Transverse colon (tissue), 4 donors: ENCODE data around the gene FUT6. TPM values are rescaled to one million over a fixed set of nuclear protein-coding genes. Genes with fewer than 3 reads are reported as not detected.

Source experiments
- DNase-seq: peaks from one replicate; pipeline ENCODE4 v3.0.0-alpha.2; 2019
- H3K27ac ChIP-seq, 4 donors: fragments of 200-600 bp; sonication (generic); 2 replicates each; pipeline ENCODE4 v1.5.1; 2016 to 2018; ENCODE audit warnings: inconsistent platforms in 4 of 4
- H3K27me3 ChIP-seq: fragments of 200-600 bp; sonication (generic); 2 replicates; pipeline ENCODE4 v1.5.1; 2017; ENCODE audit warnings: inconsistent platforms
- H3K36me3 ChIP-seq, 4 donors: fragments of 200-600 bp; sonication (generic); 2 replicates each; pipeline ENCODE4 v1.5.1; 2017 to 2019; ENCODE audit warnings: inconsistent platforms in 4 of 4
- H3K4me1 ChIP-seq, 4 donors: fragments of 200-600 bp; sonication (generic); 2 replicates each; pipeline ENCODE4 v1.5.1; 2017 to 2020; ENCODE audit warnings: inconsistent platforms in 4 of 4
- H3K4me3 ChIP-seq, 4 donors: fragments of 200-600 bp; sonication (generic); 1 replicate in 1 of 4; 2 replicates in 3 of 4; pipeline versions ENCODE4 v1.5.1 to v1.6.1; 2017 to 2019; ENCODE audit warnings: inconsistent platforms in 4 of 4
- H3K9me3 ChIP-seq, 2 donors: fragments of 200-600 bp; sonication (generic); 2 replicates each; pipeline ENCODE4 v1.5.1; 2017 to 2019; ENCODE audit warnings: inconsistent platforms in 2 of 2
- EP300 ChIP-seq: sonication (generic); formaldehyde crosslinking; IDR thresholded peaks from one replicate; pipeline ENCODE4 v1.6.1; 2017; ENCODE audit warnings: antibody characterized with exemption, low read depth
- POLR2A ChIP-seq: fragments of 450-650 bp; IDR thresholded peaks from one replicate; pipeline ENCODE4 v1.6.1; 2016; ENCODE audit warnings: antibody characterized with exemption, mild to moderate bottlenecking, moderate library complexity
- POLR2AphosphoS5 ChIP-seq, 3 donors: sonication (generic); formaldehyde crosslinking; IDR thresholded peaks; one replicate each; pipeline ENCODE4 v1.6.1; 2016; ENCODE audit warnings: antibody characterized with exemption in 3 of 3
- WGBS, 2 donors: methylation state at CpG; one replicate each; pipeline ENCODE4 v1.1.5; 2018; ENCODE audit warnings: low coverage in 1 of 2; 5-methylcytosine and 5-hydroxymethylcytosine counted together
- in situ Hi-C, 4 donors: fragments of 200-750 bp; cut with MboI; loops; one replicate each; pipeline versions ENCODE4 v1.15.0 to v1.15.1; 2017; ENCODE audit warnings: low sequenced_read_pairs in 3 of 4, low pct_ligation_motif_present in 1 of 4, low pct_unique_long_range_greater_than_20kb in 1 of 4
- intact Hi-C: fragments of 100-400 bp; cut with DNase I; formaldehyde crosslinking; loops from one replicate; pipeline ENCODE4 v1.15.1; 2023; ENCODE audit warnings: low total_unique reads
- total RNA-seq, 4 donors: library from RNA; depleted of rRNA; stranded (reverse); fragments of >200 nt; gene quantifications; one replicate each; pipeline ENCODE4 v1.1.0, GENCODE V29; 2016
- TF ChIP-seq, protein P1 (sequence below), 5 experiments: fragments of 200-600 bp in 3 of 5; fragments of 450-650 bp in 2 of 5; sonication (generic) in 3 of 5; IDR thresholded peaks; 1 replicate in 2 of 5; 2 replicates in 3 of 5; pipeline ENCODE4 v1.5.1; 2016 to 2017; ENCODE audit warnings: antibody characterized with exemption in 5 of 5, inconsistent platforms in 3 of 5, mild to moderate bottlenecking in 2 of 5, moderate library complexity in 1 of 5

FUT6 gene
- total RNA-seq, 4 donors from 2014 or later: 71.9 to 251 (median 115) TPM

DNA sequence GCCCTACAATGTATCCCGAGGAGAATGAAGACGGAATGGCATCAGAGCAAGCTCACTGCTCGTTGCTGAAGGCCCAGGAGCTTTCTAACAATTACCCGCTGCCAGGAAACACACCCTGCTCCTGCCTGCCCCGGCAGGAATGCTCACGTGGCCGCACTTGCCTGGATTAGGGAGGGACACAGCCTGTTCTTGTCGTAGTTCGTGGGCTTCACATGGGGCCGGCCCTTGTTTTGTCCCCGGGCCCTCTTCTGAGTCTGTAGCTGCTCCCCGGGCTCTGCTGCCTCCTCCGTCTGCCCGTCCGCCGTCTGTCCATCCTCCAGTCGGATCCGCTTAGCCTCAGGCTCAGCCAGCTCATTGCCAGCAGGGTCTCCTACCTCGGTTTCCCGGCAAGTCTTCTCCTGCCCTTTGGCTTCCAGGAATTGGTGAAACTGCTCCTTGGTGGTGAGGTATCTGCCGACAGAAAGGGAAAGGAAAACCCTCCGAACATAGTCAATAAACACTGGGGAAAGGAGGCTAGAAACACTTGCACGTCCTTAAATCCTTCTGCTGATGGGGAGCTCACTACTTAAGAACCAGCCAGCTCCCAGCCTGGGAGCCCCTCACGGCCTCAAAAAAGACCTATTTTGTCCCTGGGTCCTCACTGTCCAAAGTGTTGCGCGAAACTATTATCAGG is 49.5 kb downstream of the FUT6 start:
- in situ Hi-C loops: no loop called here
- peak overlapping the region in 3 of 4 donors; percentile 51 to 62 (median 58) for H3K4me3 ChIP-seq
- H3K27me3 ChIP-seq: no peaks in the 10 kb centered on the region
- peaks cover 0 to 7% (median 6%) of the 10 kb centered on the region in 4 donors for H3K4me1 ChIP-seq
- peak overlapping the region; percentile 90 to 97 (median 91) for H3K27ac ChIP-seq
- peaks cover 0 to 46% (median 20%) of the 10 kb centered on the region in 4 donors for H3K36me3 ChIP-seq
- 76 to 100% methylated on average over 1 to 25 of the region's 26 CpGs for WGBS, 2 donors
- TF ChIP-seq POLR2A: no peak
- TF ChIP-seq, protein P1, sequence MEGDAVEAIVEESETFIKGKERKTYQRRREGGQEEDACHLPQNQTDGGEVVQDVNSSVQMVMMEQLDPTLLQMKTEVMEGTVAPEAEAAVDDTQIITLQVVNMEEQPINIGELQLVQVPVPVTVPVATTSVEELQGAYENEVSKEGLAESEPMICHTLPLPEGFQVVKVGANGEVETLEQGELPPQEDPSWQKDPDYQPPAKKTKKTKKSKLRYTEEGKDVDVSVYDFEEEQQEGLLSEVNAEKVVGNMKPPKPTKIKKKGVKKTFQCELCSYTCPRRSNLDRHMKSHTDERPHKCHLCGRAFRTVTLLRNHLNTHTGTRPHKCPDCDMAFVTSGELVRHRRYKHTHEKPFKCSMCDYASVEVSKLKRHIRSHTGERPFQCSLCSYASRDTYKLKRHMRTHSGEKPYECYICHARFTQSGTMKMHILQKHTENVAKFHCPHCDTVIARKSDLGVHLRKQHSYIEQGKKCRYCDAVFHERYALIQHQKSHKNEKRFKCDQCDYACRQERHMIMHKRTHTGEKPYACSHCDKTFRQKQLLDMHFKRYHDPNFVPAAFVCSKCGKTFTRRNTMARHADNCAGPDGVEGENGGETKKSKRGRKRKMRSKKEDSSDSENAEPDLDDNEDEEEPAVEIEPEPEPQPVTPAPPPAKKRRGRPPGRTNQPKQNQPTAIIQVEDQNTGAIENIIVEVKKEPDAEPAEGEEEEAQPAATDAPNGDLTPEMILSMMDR (IDR thresholded peaks at IDR 0.05): no peak
- TF ChIP-seq EP300: no peak
- no peak for TF ChIP-seq POLR2AphosphoS5 (IDR thresholded peaks at IDR 0.05)
- intact Hi-C loops: no loop called here
- DNase-seq: no peak
- H3K9me3 ChIP-seq: no peaks in the 10 kb centered on the region

DNA sequence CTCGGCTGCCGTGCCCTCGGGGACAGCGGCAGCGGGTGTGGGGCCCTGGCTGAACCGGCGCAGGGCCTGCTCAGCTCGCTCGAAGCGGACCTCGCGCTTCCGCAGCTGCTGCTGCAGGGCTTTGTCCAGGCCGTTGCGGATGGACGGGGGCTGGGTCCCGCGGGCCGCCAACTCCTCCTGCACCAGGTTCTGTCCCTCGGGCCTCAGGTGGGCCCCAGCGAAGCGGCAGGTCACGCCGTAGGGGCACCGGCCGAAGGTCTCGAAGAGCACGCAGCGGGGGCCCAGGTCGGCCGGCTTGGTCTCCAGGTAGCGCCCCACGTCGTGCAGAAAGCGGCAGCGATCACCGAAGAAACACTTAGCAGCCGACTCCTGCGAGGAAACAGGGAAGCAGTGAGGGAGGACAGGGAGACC is 50.1 kb downstream of the FUT6 start:
- intact Hi-C loops: no loop called here

DNA sequence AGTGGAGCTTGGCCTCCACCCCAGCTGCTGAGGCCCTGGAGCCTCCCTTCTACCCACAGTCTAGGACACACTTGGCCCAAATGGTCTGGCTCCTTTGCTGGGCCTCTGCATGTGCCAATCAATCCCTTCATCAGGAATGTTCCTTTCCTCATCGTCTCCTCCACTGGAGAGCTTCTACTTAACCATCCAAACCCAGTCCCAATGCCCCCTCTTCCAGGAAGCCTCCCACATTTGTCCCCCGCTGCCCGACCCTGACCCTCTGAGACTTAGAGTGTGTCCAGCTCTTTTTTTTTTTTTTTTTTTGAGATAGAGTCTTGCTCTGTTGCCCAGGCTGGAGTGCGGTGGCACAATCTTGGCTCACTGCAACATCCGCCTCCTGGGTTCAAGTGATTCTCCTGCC is 51.1 kb downstream of the FUT6 start:
- Histone ChIP-seq H3K27me3 (no peaks in the 10 kb centered on the region), H3K4me1 (peaks cover 0 to 7% (median 6%) of the 10 kb centered on the region in 4 donors), H3K27ac (no peak overlapping the region), H3K4me3 (no peak overlapping the region), H3K9me3 (no peaks in the 10 kb centered on the region), H3K36me3 (peaks cover 0 to 47% (median 20%) of the 10 kb centered on the region in 4 donors)
- in situ Hi-C loops (no loop called here), intact Hi-C loops (no loop called here)
- no peak for DNase-seq
- 97% methylated on average over 5 of the region's 5 CpGs; no CpG with 5 or more reads in 1 of the 2 donors for WGBS, 2 donors
- TF ChIP-seq POLR2A (no peak), POLR2AphosphoS5 (IDR thresholded peaks at IDR 0.05) (no peak), EP300 (no peak)
- TF ChIP-seq, protein P1 (IDR thresholded peaks at IDR 0.05): no peak

More for the DNA sequence above, 50.1 kb downstream of the FUT6 start:
- Histone ChIP-seq H3K9me3 (no peaks in the 10 kb centered on the region), H3K27ac (no peak overlapping the region), H3K4me3 (no peak overlapping the region), H3K4me1 (peaks cover 0 to 7% (median 6%) of the 10 kb centered on the region in 4 donors), H3K27me3 (no peaks in the 10 kb centered on the region), H3K36me3 (peaks cover 0 to 47% (median 20%) of the 10 kb centered on the region in 4 donors)
- 94% methylated on average over 36 of the region's 39 CpGs; no CpG with 5 or more reads in 1 of the 2 donors for WGBS, 2 donors
- TF ChIP-seq, protein P1 (IDR thresholded peaks at IDR 0.05): no peak
- no peak for TF ChIP-seq POLR2A
- no peak for TF ChIP-seq EP300
- TF ChIP-seq POLR2AphosphoS5 (IDR thresholded peaks at IDR 0.05): peak in 1 of 3 donors; percentile 8
- DNase-seq: no peak
- in situ Hi-C loops: no loop called here

DNA sequence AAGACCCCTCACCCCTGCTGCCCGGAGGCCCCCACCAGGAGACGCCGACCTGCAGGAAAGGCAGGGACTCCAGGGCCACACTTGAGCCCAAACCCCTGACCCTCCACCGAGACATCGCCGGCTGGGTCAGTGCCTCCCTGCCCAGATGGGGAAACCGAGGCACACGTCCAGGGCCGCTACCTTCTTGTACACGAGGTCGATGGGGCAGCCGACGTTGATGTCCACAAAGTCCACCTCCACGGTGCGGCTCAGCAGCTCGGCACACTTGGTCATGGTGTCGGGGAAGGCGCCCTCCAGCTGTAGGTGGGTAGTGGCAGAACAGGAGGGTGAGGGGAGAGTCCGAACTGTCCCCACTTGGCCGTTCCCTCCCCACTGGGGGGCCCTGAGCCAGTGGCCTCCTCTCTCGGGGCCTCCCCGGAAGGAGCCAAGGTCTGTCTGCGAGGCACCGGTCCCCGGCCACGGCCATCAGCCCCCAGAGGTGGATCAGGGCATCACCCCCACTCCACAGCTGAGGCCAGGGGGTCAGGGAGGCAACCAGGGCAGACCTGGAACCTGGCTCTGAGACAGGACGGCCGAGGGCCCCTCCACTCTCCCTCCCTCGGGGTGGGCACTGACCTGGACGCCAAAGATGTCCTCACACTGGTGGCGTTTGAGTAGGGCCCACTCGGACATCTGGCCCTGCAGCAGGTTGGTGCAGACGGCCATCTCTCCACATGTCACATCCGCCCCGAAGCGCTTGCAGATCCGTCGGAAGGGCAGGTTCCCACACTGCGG is 51.9 kb downstream of the FUT6 start:
- H3K27me3 ChIP-seq: no peaks in the 10 kb centered on the region
- TF ChIP-seq, protein P1 (IDR thresholded peaks at IDR 0.05): no peak
- TF ChIP-seq EP300 (no peak), POLR2AphosphoS5 (IDR thresholded peaks at IDR 0.05) (no peak), POLR2A (no peak)
- intact Hi-C loops (no loop called here), in situ Hi-C loops (no loop called here)
- H3K4me1 ChIP-seq: peaks cover 0 to 7% (median 6%) of the 10 kb centered on the region in 4 donors
- no peak for DNase-seq
- no peaks in the 10 kb centered on the region for H3K9me3 ChIP-seq
- H3K4me3 ChIP-seq: no peak overlapping the region
- 92% methylated on average over 26 of the region's 39 CpGs; no CpG with 5 or more reads in 1 of the 2 donors for WGBS, 2 donors
- no peak overlapping the region for H3K27ac ChIP-seq
- peaks cover 0 to 47% (median 20%) of the 10 kb centered on the region in 4 donors for H3K36me3 ChIP-seq
